PFSK-1 (cell line): Measurements from ENCODE around the gene CRB2. TPM values are rescaled to one million over a fixed set of nuclear protein-coding genes. Genes with fewer than 3 reads are reported as not detected.

ENCODE experiments used
- FOXP2 ChIP-seq: optimal IDR thresholded peaks from 2 replicates; pipeline ENCODE3; 2011; ENCODE audit warnings: borderline replicate concordance, control low read depth, inconsistent platforms; ENCODE audit not compliant: insufficient read depth; ENCODE audit errors: extremely low read length, extremely low read depth
- POLR2AphosphoS5 ChIP-seq: IDR thresholded peaks from 2 replicates; pipeline ENCODE4 v1.6.1; 2012; ENCODE audit warnings: low read depth, mild to moderate bottlenecking, control low read depth, low read length, moderate library complexity
- SIN3A ChIP-seq: IDR thresholded peaks from 2 replicates; pipeline ENCODE4 v1.6.1; 2012; ENCODE audit warnings: mild to moderate bottlenecking, low read length, moderate library complexity, borderline replicate concordance; ENCODE audit not compliant: insufficient read depth
- TAF1 ChIP-seq: IDR thresholded peaks from 2 replicates; pipeline ENCODE4 v1.6.1; 2012; ENCODE audit warnings: low read length, control low read depth, borderline replicate concordance; ENCODE audit not compliant: insufficient read depth
- polyA plus RNA-seq: library from polyadenylated mRNA; unstranded; fragments of >200 nt; gene quantifications from one replicate; pipeline ENCODE4 v1.2.1, GENCODE V29; 2012; ENCODE audit warnings: low read depth, missing spikeins; ENCODE audit not compliant: insufficient read length
- TF ChIP-seq, protein P1 (sequence below), 2 experiments: IDR thresholded peaks; 2 replicates each; pipeline versions ENCODE4 v1.6.1 to v1.8.0; 2011 to 2012; ENCODE audit warnings: low read depth in 2 of 2, low read length in 2 of 2, control low read depth in 1 of 2, inconsistent platforms in 1 of 2, mild to moderate bottlenecking in 1 of 2, moderate library complexity in 1 of 2; ENCODE audit not compliant: insufficient read depth in 1 of 2

Gene CRB2
- polyA plus RNA-seq = 0.49 TPM

DNA sequence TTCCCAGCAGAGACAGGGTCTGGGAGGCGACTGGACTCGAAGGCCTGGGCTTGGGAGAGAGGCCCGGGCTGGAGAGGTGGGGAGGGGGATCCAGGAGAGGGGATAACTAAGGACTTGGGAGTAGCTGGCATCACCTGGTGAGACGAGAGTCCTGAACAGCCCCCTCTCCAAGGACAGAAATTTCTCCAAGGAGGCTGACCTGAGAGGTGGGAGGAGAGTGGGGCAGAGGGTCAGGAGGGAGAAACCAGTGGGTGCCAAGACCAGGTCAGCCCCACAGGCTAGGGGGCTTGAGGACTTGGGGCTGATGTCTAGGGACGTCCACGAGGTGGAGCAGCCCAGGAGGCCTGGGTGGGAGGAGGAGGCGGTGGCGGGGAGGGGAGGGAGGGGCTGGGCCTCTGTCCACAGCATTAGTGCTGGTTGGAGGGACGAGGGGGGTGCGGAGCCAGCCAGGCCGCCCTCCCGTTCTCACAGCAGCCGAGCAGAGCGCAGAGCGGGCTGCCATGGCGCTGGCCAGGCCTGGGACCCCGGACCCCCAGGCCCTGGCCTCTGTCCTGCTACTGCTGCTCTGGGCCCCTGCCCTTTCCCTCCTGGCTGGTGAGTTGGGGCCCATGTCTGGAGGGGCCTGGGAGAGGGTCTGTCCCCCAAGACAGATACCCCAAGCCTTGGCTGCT is at the start of gene CRB2:
Gene CRB2 (plus strand): TSS at position 437 of the 671 bp plus-strand sequence. CDS start 64 bp downstream, at position 501.
- TF ChIP-seq POLR2AphosphoS5 (no peak), FOXP2 (no peak), TAF1 (no peak)
- TF ChIP-seq, protein P1, sequence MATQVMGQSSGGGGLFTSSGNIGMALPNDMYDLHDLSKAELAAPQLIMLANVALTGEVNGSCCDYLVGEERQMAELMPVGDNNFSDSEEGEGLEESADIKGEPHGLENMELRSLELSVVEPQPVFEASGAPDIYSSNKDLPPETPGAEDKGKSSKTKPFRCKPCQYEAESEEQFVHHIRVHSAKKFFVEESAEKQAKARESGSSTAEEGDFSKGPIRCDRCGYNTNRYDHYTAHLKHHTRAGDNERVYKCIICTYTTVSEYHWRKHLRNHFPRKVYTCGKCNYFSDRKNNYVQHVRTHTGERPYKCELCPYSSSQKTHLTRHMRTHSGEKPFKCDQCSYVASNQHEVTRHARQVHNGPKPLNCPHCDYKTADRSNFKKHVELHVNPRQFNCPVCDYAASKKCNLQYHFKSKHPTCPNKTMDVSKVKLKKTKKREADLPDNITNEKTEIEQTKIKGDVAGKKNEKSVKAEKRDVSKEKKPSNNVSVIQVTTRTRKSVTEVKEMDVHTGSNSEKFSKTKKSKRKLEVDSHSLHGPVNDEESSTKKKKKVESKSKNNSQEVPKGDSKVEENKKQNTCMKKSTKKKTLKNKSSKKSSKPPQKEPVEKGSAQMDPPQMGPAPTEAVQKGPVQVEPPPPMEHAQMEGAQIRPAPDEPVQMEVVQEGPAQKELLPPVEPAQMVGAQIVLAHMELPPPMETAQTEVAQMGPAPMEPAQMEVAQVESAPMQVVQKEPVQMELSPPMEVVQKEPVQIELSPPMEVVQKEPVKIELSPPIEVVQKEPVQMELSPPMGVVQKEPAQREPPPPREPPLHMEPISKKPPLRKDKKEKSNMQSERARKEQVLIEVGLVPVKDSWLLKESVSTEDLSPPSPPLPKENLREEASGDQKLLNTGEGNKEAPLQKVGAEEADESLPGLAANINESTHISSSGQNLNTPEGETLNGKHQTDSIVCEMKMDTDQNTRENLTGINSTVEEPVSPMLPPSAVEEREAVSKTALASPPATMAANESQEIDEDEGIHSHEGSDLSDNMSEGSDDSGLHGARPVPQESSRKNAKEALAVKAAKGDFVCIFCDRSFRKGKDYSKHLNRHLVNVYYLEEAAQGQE (IDR thresholded peaks at IDR 0.05; ENCODE audit: insufficient read depth in 1 of 2, low read depth in 2 of 2, low read length in 2 of 2) = peak in 1 of 2 experiments; percentile 45; a peak in 1 of 4 replicates

DNA sequence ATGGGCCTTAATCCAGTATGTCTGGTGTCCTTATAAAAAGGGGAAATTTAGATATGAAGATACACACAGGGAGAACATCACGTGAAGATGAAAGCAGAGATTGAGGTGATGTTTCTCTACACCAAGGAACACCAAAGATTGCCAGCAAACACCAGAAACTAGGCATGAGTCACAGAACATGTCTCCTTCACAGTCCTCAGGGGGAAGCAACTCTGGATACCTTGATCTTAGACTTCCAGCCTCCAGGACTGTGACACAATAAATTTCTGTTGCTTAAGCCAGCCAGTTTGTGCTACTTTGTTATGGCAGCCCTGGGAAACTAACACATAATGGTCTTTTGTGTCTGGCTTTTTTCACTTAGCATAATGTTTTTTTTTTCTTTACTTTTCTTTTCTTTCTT is 46.4 kb upstream of the CRB2 start:
- TF ChIP-seq, protein P1 (IDR thresholded peaks at IDR 0.05; ENCODE audit: insufficient read depth in 1 of 2, low read depth in 2 of 2, low read length in 2 of 2) = no peak

DNA sequence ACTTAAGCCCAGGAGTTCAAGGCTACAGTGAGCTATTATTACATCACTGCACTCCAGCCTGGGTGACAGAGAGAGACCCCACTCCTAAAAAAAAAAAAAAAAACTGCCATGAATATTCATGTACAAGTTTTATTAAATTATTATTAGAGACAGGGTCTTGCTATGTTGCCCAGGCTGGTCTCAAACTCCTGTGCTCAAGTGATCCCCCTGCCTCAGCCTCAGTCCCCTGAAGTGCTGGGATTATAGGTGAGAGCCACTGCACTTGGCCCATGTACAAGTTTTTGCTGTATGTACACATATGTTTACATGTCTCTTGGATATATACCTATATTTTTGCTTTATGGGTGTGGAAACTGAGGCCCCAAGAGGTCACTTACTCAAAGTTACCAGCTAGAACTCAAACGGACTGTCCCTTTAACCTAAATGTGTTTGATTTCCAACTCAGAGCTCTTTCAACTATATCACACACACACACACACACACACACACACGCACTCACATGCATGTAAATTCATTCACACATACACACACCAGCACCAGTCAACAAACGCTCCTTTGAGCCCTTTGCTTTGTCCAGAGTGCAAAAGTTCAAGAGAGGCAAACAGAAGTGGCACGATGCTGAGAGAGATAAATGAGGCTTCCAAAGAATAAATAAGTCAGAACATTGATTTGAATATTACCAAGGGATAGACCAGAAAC is 45.3 kb upstream of the CRB2 start:
- TF ChIP-seq TAF1 = no peak
- TF ChIP-seq, protein P1 (IDR thresholded peaks at IDR 0.05; ENCODE audit: insufficient read depth in 1 of 2, low read depth in 2 of 2, low read length in 2 of 2) = no peak
- TF ChIP-seq FOXP2 = no peak
- TF ChIP-seq SIN3A = no peak
- no peak for TF ChIP-seq POLR2AphosphoS5

DNA sequence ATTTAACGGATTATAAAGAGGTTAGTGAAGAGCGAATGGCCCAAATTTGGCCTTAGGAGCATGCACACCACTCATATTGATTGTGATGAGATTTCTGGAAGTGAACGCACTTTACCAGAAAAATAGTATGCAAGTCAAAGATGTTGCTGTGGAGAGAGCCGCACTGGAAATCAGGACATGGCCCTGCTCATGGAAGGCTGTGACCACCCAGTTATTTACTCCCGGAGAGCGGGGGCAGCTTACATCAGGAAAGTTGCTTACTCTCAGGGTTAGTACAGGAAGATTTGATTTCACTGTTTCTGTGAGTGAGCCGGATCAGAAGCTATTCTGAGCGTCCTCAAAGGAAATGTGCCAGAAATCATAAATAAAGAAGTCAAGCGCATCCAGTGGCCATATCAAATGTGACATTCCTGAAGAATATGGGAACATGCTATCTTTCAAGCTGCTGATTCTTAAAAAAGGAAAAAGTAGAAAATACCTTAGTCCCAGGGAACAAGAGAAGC is 44.7 kb upstream of the CRB2 start:
- TF ChIP-seq FOXP2 (no peak), SIN3A (no peak), POLR2AphosphoS5 (no peak), TAF1 (no peak)
- TF ChIP-seq, protein P1 (IDR thresholded peaks at IDR 0.05; ENCODE audit: insufficient read depth in 1 of 2, low read depth in 2 of 2, low read length in 2 of 2) = no peak
